ENCODE results near the gene TMEM79.
A peak's percentile ranks its signal among the peaks of the same experiment; 100 is the strongest.
"Not testable (repeated sequence)": the region's sequence is repeated elsewhere in the genome, so short reads cannot be mapped to it uniquely, and the experiment has no call there.

The TMEM79 gene

GRCh38 chr1:156310962-156311361 lies 26.8 kb downstream of the TMEM79 start:
- DNase-seq = no peak

GRCh38 chr1:156316909-156317308 lies 32.8 kb downstream of the TMEM79 start:
- no peak for DNase-seq

DNA sequence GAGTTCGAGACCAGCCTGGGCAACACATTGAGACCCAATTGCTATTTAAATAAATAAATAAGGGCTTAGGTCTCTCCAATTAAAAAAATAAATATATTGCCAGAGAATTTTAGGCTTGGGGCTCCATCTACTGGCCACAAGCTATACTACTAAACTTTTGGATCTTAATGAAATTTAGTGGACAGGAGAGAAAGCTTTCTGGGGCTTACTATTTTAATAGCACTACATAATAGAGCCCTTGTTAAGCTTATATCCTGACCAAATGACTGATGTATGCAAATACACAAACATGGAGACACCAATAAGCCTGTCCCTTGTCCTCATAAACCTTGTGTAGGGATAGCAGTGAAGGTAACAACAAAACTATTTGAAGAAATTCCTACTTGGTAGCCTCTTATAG lies 35.5 kb downstream of the TMEM79 start:
- DNase-seq = no peak

- DNase-seq = no peak
Observed at GRCh38 chr1:156320560-156320959, 36.4 kb downstream of the TMEM79 start.

DNA sequence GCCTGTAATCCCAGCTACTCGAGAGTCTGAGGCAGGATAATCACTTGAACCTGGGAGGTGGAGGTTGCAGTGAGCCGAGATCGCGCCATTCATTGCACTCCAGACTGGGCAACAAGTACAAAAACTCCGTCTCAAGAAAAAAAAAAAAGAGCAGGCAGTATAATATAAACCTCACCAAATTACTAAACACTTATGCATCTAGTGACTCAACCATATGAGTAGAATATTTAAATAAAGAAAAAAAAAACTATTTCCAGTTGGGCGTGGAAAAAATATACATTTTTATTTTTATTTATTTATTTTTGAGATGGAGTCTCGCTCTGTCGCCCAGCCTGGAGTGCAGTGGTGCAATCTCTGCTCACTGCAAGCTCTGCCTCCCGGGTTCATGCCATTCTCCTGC lies 39.1 kb downstream of the TMEM79 start:
- not testable (repeated sequence) for DNase-seq

- no peak for DNase-seq
Observed at GRCh38 chr1:156336242-156336641, 52.1 kb downstream of the TMEM79 start.

DNA sequence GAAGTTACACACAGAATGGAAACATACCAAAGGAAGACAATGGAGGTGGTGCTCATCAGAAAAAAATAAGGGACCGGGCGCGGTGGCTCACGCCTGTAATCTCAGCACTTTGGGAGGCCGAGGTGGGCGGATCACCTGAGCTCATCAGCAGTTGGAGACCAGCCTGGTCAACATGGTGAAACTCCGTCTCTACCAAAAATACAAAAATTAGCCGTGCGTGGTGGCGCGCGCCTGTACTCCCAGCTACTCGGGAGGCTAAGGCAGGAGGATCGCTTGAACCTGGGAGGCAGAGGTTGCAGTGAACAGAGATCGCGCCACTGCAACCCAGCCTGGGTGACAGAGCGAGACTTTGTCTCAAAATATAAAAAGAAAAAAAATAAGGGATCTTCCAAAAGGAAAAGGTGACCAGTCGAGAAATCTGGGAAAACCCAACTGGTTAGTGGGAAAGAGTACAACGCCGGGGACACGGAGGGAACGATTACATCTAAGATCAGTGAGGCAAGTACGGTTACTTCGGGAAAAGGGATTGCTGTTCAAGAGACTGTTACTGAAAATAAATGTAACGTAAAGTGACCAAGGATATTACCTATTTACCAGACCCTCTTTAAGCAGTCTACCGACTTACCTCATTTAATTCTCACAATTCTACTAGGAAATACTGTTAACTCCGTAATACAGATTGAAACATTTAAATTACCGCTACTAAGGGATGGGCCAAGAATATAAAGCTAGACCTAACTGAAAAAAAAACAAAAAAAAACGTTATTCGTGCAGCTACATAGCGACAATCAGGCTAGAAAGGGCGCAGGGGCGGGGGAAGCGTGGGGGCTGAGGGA lies 53.1 kb downstream of the TMEM79 start:
- peak; percentile 65 for DNase-seq

- DNase-seq = no peak
Observed at GRCh38 chr1:156337888-156338179, 53.7 kb downstream of the TMEM79 start.

GRCh38 chr1:156338180-156338976 lies 54.3 kb downstream of the TMEM79 start, which contains the start of the genes CCT3 and TSACC:
Gene CCT3 (minus strand): TSS chr1:156338292. CDS start chr1:156338184, 108 bp downstream.
Gene TSACC (plus strand): TSS chr1:156338526. CDS start chr1:156339758, 1,232 bp downstream.
- peak; percentile 100 for DNase-seq
